ENCODE results near the gene IGF2BP2. TPM values are rescaled to one million over a fixed set of nuclear protein-coding genes. Genes with fewer than 3 reads are reported as not detected.

IGF2BP2 gene
- total RNA-seq, 1 donor from 2014 or later, result 9.8 TPM

GRCh38 chr3:185625784-185626183 lies 199.1 kb downstream of the IGF2BP2 start:
- Histone ChIP-seq H3K27ac (no peak overlapping the region), H3K4me3 (no peak overlapping the region), H3K4me1 (peaks cover 12% of the 10 kb centered on the region), H3K36me3 (peaks cover 0 to 70% of the 10 kb centered on the region in 2 donors), H3K27me3 (no peaks in the 10 kb centered on the region), H3K9me3 (no peaks in the 10 kb centered on the region)
- intact Hi-C loops (cut with DNase I), result no loop called here
- no peak for DNase-seq (ENCODE audit: extremely low spot score in 2 of 2)
- TF ChIP-seq CTCF (IDR thresholded peaks at IDR 0.05) (no peak), POLR2AphosphoS5 (IDR thresholded peaks at IDR 0.05; ENCODE audit: insufficient read depth in 1 of 2, low read depth in 1 of 2) (no peak), POLR2A (IDR thresholded peaks at IDR 0.05) (no peak)

DNA sequence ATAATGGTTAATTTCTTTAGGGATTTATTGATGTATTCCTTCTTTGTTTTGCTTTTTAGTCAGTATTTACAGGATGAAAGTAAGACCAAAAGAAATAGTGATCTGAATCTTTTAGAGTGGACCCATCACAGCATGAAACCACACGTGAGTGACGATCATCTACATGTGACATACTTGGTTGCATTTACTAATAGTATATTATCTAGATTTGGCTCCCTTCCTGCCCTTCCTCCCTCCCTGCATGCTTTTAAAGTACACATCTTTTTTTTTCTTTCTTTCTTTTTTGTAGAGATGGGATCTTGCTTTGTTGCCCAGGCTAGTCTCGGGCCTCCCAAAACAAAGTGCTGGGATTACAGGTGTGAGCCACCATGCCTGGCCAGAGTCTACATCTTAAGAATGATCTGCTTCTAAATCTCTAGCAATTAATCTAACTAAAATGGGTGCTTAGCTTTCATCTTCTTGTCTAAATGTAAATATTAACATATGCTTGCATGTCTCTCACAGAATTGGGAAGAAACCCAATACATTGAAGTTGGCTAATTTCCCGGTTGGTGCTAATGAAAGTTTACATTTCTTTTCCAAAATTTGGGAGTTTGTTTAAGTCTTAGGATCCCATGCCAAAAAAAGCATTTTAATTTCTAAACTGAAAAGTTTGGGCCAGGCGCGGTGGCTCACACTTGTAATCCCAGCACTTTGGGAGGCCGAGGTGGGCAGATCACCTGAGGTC lies 200.7 kb downstream of the IGF2BP2 start:
- Histone ChIP-seq H3K4me3 (no peak overlapping the region), H3K9me3 (no peaks in the 10 kb centered on the region), H3K27me3 (no peaks in the 10 kb centered on the region), H3K4me1 (no peaks in the 10 kb centered on the region), H3K36me3 (peaks cover 0 to 73% of the 10 kb centered on the region in 2 donors), H3K27ac (no peak overlapping the region)
- no peak for DNase-seq (ENCODE audit: extremely low spot score in 2 of 2)
- intact Hi-C loops (cut with DNase I), result no loop called here
- TF ChIP-seq POLR2A (IDR thresholded peaks at IDR 0.05) (no peak), POLR2AphosphoS5 (IDR thresholded peaks at IDR 0.05; ENCODE audit: insufficient read depth in 1 of 2, low read depth in 1 of 2) (no peak), CTCF (IDR thresholded peaks at IDR 0.05) (no peak)

DNA sequence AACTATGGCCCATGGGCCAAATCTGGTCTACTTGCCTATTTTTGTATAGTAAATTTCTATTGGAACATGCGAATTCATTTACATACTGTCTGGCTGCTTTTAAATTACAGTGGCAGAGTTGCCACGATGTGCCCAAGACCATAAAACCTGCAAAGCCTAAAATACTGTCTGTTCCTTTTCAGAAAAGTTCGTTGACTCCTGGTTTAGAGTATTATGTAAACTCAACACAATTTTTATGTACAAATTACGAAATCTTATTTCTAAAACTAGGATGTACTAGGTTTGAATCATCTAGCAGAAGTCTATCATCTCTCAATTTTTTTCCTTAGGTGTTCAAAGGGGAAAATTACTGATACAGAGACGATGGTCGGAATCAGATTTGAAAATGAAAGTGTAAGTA lies 211.8 kb downstream of the IGF2BP2 start:
- Histone ChIP-seq H3K27ac (no peak overlapping the region), H3K4me1 (no peaks in the 10 kb centered on the region), H3K9me3 (no peaks in the 10 kb centered on the region), H3K4me3 (no peak overlapping the region), H3K36me3 (peaks cover 0 to 83% of the 10 kb centered on the region in 2 donors), H3K27me3 (no peaks in the 10 kb centered on the region)
- intact Hi-C loops (cut with DNase I), result no loop called here
- no peak for TF ChIP-seq POLR2AphosphoS5 (IDR thresholded peaks at IDR 0.05; ENCODE audit: insufficient read depth in 1 of 2, low read depth in 1 of 2)
- no peak for TF ChIP-seq CTCF (IDR thresholded peaks at IDR 0.05)
- no peak for TF ChIP-seq POLR2A (IDR thresholded peaks at IDR 0.05)
- no peak for DNase-seq (ENCODE audit: extremely low spot score in 2 of 2)

DNA sequence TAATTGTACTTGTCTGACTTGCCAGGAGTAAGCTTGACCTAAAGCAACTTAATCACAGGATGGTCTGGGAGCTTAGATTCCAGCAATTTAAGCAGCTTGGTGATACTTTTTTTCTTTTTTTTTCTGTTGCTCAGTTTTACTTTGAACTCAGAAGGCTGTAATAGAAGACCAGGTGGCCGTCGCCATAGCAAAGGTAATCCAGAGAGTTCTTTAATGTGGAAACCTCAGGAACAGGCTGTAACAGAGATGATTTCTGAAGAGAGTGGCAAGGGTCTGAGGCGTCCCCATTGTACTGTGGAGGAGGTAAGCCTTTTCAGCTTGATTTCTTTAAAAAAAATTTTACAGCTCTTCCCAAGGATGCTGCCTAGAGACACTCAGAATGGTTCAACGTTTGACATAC lies 218.6 kb downstream of the IGF2BP2 start:
- DNase-seq (ENCODE audit: extremely low spot score in 2 of 2), result no peak
- Histone ChIP-seq H3K36me3 (peaks cover 0 to 58% of the 10 kb centered on the region in 2 donors), H3K4me3 (no peak overlapping the region), H3K27me3 (no peaks in the 10 kb centered on the region), H3K9me3 (no peaks in the 10 kb centered on the region), H3K4me1 (no peaks in the 10 kb centered on the region), H3K27ac (no peak overlapping the region)
- intact Hi-C loops (cut with DNase I), result no loop called here
- TF ChIP-seq POLR2AphosphoS5 (IDR thresholded peaks at IDR 0.05; ENCODE audit: insufficient read depth in 1 of 2, low read depth in 1 of 2) (no peak), POLR2A (IDR thresholded peaks at IDR 0.05) (no peak), CTCF (IDR thresholded peaks at IDR 0.05) (no peak)

- DNase-seq (ENCODE audit: extremely low spot score in 2 of 2), result no peak
- Histone ChIP-seq H3K9me3 (no peaks in the 10 kb centered on the region), H3K36me3 (peaks cover 0 to 57% of the 10 kb centered on the region in 2 donors), H3K27me3 (no peaks in the 10 kb centered on the region), H3K27ac (no peak overlapping the region), H3K4me3 (no peak overlapping the region), H3K4me1 (no peaks in the 10 kb centered on the region)
- intact Hi-C loops (cut with DNase I), result no loop called here
- TF ChIP-seq CTCF (IDR thresholded peaks at IDR 0.05) (no peak), POLR2A (IDR thresholded peaks at IDR 0.05) (no peak), POLR2AphosphoS5 (IDR thresholded peaks at IDR 0.05; ENCODE audit: insufficient read depth in 1 of 2, low read depth in 1 of 2) (no peak)
These were observed 219.3 kb downstream of the IGF2BP2 start for GRCh38 chr3:185605566-185605965.
